Kidney (tissue), 14 donors: ENCODE data around the gene DCTD. TPM values are rescaled to one million over a fixed set of nuclear protein-coding genes. Genes with fewer than 3 reads are reported as not detected.

Experiments
- DNase-seq, 5 donors: peaks; one replicate each; pipeline ENCODE4 v3.0.0-alpha.2; 2013 to 2020
- FAIRE-seq: peaks from 2 replicates; lab custom pipeline; 2012; peaks lifted over from hg19 to GRCh38; lab: Jason Lieb, UNC
- H3K27ac ChIP-seq, 2 donors: one replicate each; pipeline ENCODE4 v1.7.0; 2013; ENCODE audit warnings: low read depth in 2 of 2, low read length in 2 of 2, inconsistent platforms in 1 of 2
- H3K27me3 ChIP-seq: one replicate; pipeline ENCODE4 v1.7.1; 2013; ENCODE audit warnings: low read length, inconsistent platforms; ENCODE audit not compliant: control insufficient read depth, insufficient read depth
- H3K36me3 ChIP-seq, 3 donors: one replicate each; pipeline versions ENCODE4 v1.7.0 to v1.7.1; 2013; ENCODE audit warnings: low read length in 3 of 3, control low read depth in 1 of 3, inconsistent platforms in 1 of 3; ENCODE audit not compliant: insufficient read depth in 3 of 3, control insufficient read depth in 2 of 3
- H3K4me1 ChIP-seq, 3 donors: one replicate each; pipeline versions ENCODE4 v1.7.0 to v1.7.1; 2013; ENCODE audit warnings: low read length in 3 of 3, inconsistent platforms in 1 of 3, low read depth in 1 of 3; ENCODE audit not compliant: control insufficient read depth in 2 of 3, insufficient read depth in 2 of 3
- H3K4me3 ChIP-seq, 3 donors: one replicate each; pipeline versions ENCODE4 v1.7.0 to v1.8.1; 2013; ENCODE audit warnings: low read length in 3 of 3, control low read depth in 1 of 3, inconsistent platforms in 1 of 3
- H3K9ac ChIP-seq, 3 donors: one replicate each; pipeline versions ENCODE4 v1.7.0 to v1.7.1; 2013; ENCODE audit warnings: low read length in 3 of 3, control low read depth in 1 of 3, inconsistent platforms in 1 of 3
- H3K9me3 ChIP-seq, 3 donors: one replicate each; pipeline versions ENCODE4 v1.7.0 to v1.7.1; 2013; ENCODE audit warnings: low read length in 3 of 3, control low read depth in 1 of 3, inconsistent platforms in 1 of 3; ENCODE audit not compliant: control insufficient read depth in 2 of 3, insufficient read depth in 1 of 3
- CTCF ChIP-seq: IDR thresholded peaks from 3 replicates; pipeline ENCODE4 v1.5.1; 2012; ENCODE audit warnings: mild to moderate bottlenecking, moderate library complexity, borderline replicate concordance; ENCODE audit not compliant: insufficient read depth; ENCODE audit errors: extremely low read depth
- intact Hi-C: fragments of 100-400 bp; cut with DNase I; formaldehyde crosslinking; loops from one replicate; pipeline ENCODE4 v1.11.1; 2022
- polyA plus RNA-seq: library from polyadenylated mRNA; stranded (reverse); fragments of 350-450 nt; fragmentation: Illumina TruSeq; extraction: RNeasy Lipid Tissue Mini Kit (QIAGEN cat#74804); gene quantifications from one replicate; pipeline ENCODE4 v1.2.3, GENCODE V29; 2014; ENCODE audit warnings: low read depth, low replicate concordance; ENCODE audit not compliant: insufficient read depth
- total RNA-seq: library from RNA; stranded (reverse); fragmentation: NEBNext Ultra II Directional; extraction: Animal tissue kit (Norgen Biotek cat#: 25700); gene quantifications from one replicate; pipeline ENCODE4 v1.2.1, GENCODE V29; 2021
- donor health status: control.
- donor health status: control.
- donor health status: control.
- donor health status: control.
- donor health status: control.
- donor health status: DM: yes; HTN: yes; CAD: no.
- donor health status: Normal renal cell carcinoma (clear cell type).

DCTD gene
- total and polyA plus RNA-seq, 2 donors from 2014 or later = 54.9 to 99.6 TPM

- intact Hi-C loops = no loop called here
- Histone ChIP-seq H3K27ac (no peak overlapping the region), H3K27me3 (no peaks in the 10 kb centered on the region), H3K36me3 (no peaks in the 10 kb centered on the region), H3K9me3 (no peaks in the 10 kb centered on the region), H3K4me3 (no peak overlapping the region), H3K9ac (no peak overlapping the region), H3K4me1 (peaks cover 0 to 2% (median 0%) of the 10 kb centered on the region in 3 donors)
- FAIRE-seq = no peak
- TF ChIP-seq CTCF = no peak
- DNase-seq = no peak
Observed at GRCh38 chr4:182863501-182863900, 53.7 kb downstream of the DCTD start.

- H3K4me3 ChIP-seq = no peak overlapping the region
- no peaks in the 10 kb centered on the region for H3K36me3 ChIP-seq
- H3K9ac ChIP-seq = no peak overlapping the region
- DNase-seq = peak in 1 of 5 donors; percentile 76
- H3K27ac ChIP-seq = no peak overlapping the region
- no peaks in the 10 kb centered on the region for H3K27me3 ChIP-seq
- FAIRE-seq = no peak
- H3K4me1 ChIP-seq = peaks cover 0 to 2% (median 0%) of the 10 kb centered on the region in 3 donors
- intact Hi-C loops = no loop called here
- no peak for TF ChIP-seq CTCF
- H3K9me3 ChIP-seq = no peaks in the 10 kb centered on the region
Observed at GRCh38 chr4:182862921-182863320, 54.3 kb downstream of the DCTD start.

GRCh38 chr4:182862141-182862875, 54.9 kb downstream of the DCTD start:
- no peak overlapping the region for H3K4me3 ChIP-seq
- H3K9me3 ChIP-seq = no peaks in the 10 kb centered on the region
- peak in 1 of 5 donors; percentile 44 for DNase-seq
- intact Hi-C loops = no loop called here
- no peak for FAIRE-seq
- no peak overlapping the region for H3K9ac ChIP-seq
- peaks cover 0 to 2% (median 0%) of the 10 kb centered on the region in 3 donors for H3K4me1 ChIP-seq
- TF ChIP-seq CTCF = no peak
- H3K27ac ChIP-seq = no peak overlapping the region
- H3K36me3 ChIP-seq = no peaks in the 10 kb centered on the region
- no peaks in the 10 kb centered on the region for H3K27me3 ChIP-seq
